OCI-LY7 (cell line): Measurements from ENCODE around the gene LCE7A. TPM values are rescaled to one million over a fixed set of nuclear protein-coding genes. Genes with fewer than 3 reads are reported as not detected.

ENCODE experiments used
- BruUV-seq: library from RNA; stranded (reverse); fragments of 400-500 nt; replicated peaks from 2 replicates; lab custom pipeline; 2021; lab: Mats Ljungman, UMichigan
- CTCF ChIA-PET: fragments of 300-600 bp; sonication (Branson Sonifier 250); formaldehyde crosslinking; loops from one replicate; lab custom pipeline; 2022; ENCODE audit warnings: antibody characterized with exemption; ENCODE audit not compliant: unreplicated experiment; lab: Charles Lee
- POLR2A ChIA-PET: fragments of 300-600 bp; sonication (Branson Sonifier 250); formaldehyde crosslinking; loops from one replicate; lab custom pipeline; 2022; ENCODE audit warnings: antibody characterized with exemption; lab: Charles Lee
- DNase-seq: peaks from one replicate; pipeline ENCODE4 v3.0.0-alpha.2; 2015; ENCODE audit warnings: low spot score
- H2AFZ ChIP-seq: fragments of 200-600 bp; sonication (generic), shearing (Covaris generic); 2 replicates; pipeline ENCODE4 v1.6.1; 2014; ENCODE audit warnings: mild to moderate bottlenecking, antibody characterized with exemption, low read length, moderate library complexity
- H3K27ac ChIP-seq: fragments of 200-600 bp; sonication (generic); 2 replicates; pipeline ENCODE4 v1.5.1; 2014; ENCODE audit warnings: mixed run types, low read depth, mild to moderate bottlenecking, moderate library complexity, low read length, inconsistent platforms; ENCODE audit not compliant: poor library complexity, severe bottlenecking
- H3K36me3 ChIP-seq: fragments of 200-600 bp; sonication (generic); 2 replicates; pipeline ENCODE4 v1.6.1; 2014; ENCODE audit warnings: mild to moderate bottlenecking, antibody characterized with exemption, low read length, moderate library complexity, mixed read lengths; ENCODE audit not compliant: insufficient read depth
- H3K4me1 ChIP-seq: fragments of 200-600 bp; sonication (generic); 2 replicates; pipeline ENCODE4 v1.5.1; 2014; ENCODE audit warnings: mild to moderate bottlenecking, low read length; ENCODE audit not compliant: insufficient read depth, poor library complexity, severe bottlenecking
- H3K4me2 ChIP-seq: fragments of 200-600 bp; sonication (generic); 2 replicates; pipeline ENCODE4 v1.6.1; 2014; ENCODE audit warnings: mild to moderate bottlenecking, low read length
- H3K4me3 ChIP-seq: fragments of 200-600 bp; sonication (generic); 2 replicates; pipeline ENCODE4 v1.5.1; 2014; ENCODE audit warnings: mild to moderate bottlenecking, low read depth, low read length; ENCODE audit not compliant: poor library complexity, severe bottlenecking
- H3K79me2 ChIP-seq: fragments of 200-600 bp; sonication (generic); 2 replicates; pipeline ENCODE4 v1.6.1; 2016; ENCODE audit warnings: low read depth, mild to moderate bottlenecking, low read length, moderate library complexity, mixed read lengths; ENCODE audit not compliant: insufficient read depth
- H3K9me2 ChIP-seq: fragments of 200-600 bp; sonication (generic); 2 replicates; pipeline ENCODE4 v1.6.1; 2016; ENCODE audit warnings: mild to moderate bottlenecking, low read length, mixed read lengths; ENCODE audit not compliant: insufficient read depth
- H3K9me3 ChIP-seq: fragments of 200-600 bp; sonication (generic); 2 replicates; pipeline ENCODE4 v1.6.1; 2014; ENCODE audit warnings: mild to moderate bottlenecking, mixed run types, low read length, mixed read lengths
- H4K20me1 ChIP-seq: fragments of 200-600 bp; sonication (generic); 2 replicates; pipeline ENCODE4 v1.6.1; 2014; ENCODE audit warnings: mild to moderate bottlenecking, antibody characterized with exemption, low read length, moderate library complexity, mixed read lengths; ENCODE audit not compliant: insufficient read depth
- EZH2phosphoT487 ChIP-seq: fragments of 200-600 bp; sonication (generic); IDR thresholded peaks from 2 replicates; pipeline ENCODE4 v1.6.1; 2018; ENCODE audit warnings: low read depth, borderline replicate concordance, mild to moderate bottlenecking, mixed run types, antibody characterized with exemption, low read length, moderate library complexity, mixed read lengths
- intact Hi-C: fragments of 100-400 bp; cut with micrococcal nuclease; formaldehyde crosslinking; loops from one replicate; pipeline ENCODE4 v1.10.0; 2022; ENCODE audit not compliant: unreplicated experiment
- total RNA-seq, 2 experiments: library from RNA; depleted of rRNA in 1 of 2; stranded (reverse); fragments of >200 nt in 1 of 2; shearing (Covaris generic) in 1 of 2; gene quantifications; 2 replicates each; pipeline ENCODE4 v1.2.3, GENCODE V29; 2014 to 2022
- TF ChIP-seq, protein P1 (sequence below): fragments of 200-600 bp; sonication (generic); conservative IDR thresholded peaks from 2 replicates; pipeline ENCODE4 v1.5.1; 2014; ENCODE audit warnings: mild to moderate bottlenecking, antibody characterized with exemption, low read length, moderate library complexity, mixed read lengths

LCE7A gene
- total RNA-seq, 2 experiments from 2014 or later: not detected

DNA sequence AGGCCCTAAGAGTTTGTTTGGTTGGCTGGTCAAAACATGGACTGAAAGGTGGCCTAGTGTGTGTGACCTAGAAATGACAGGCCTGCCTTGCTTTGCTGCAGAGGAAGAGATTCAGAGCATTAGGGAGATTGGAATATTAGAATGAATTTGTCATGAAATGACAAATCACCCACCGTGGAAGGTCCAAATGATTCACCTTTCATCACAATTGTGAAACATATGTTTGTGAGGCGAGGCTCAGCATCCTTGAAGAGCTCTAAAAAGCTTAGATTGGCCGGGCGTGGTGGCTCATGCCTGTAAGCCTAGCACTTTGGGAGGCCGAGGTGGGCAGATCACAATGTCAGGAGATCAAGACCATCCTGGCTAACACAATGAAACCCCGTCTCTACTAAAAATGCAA lies 42.5 kb upstream of the LCE7A start:
- Histone ChIP-seq H3K79me2 (no peaks in the 10 kb centered on the region), H3K36me3 (no peaks in the 10 kb centered on the region), H3K4me1 (no peaks in the 10 kb centered on the region), H4K20me1 (no peaks in the 10 kb centered on the region), H3K9me3 (no peaks in the 10 kb centered on the region), H3K4me2 (no peak overlapping the region), H3K4me3 (no peak overlapping the region), H2AFZ (no peak overlapping the region), H3K9me2 (no peaks in the 10 kb centered on the region), H3K27ac (no peak overlapping the region)
- no peak for DNase-seq
- POLR2A ChIA-PET: no interaction called here
- CTCF ChIA-PET: no interaction called here
- BruUV-seq: no TSS peak
- TF ChIP-seq EZH2phosphoT487: no peak
- TF ChIP-seq, protein P1, sequence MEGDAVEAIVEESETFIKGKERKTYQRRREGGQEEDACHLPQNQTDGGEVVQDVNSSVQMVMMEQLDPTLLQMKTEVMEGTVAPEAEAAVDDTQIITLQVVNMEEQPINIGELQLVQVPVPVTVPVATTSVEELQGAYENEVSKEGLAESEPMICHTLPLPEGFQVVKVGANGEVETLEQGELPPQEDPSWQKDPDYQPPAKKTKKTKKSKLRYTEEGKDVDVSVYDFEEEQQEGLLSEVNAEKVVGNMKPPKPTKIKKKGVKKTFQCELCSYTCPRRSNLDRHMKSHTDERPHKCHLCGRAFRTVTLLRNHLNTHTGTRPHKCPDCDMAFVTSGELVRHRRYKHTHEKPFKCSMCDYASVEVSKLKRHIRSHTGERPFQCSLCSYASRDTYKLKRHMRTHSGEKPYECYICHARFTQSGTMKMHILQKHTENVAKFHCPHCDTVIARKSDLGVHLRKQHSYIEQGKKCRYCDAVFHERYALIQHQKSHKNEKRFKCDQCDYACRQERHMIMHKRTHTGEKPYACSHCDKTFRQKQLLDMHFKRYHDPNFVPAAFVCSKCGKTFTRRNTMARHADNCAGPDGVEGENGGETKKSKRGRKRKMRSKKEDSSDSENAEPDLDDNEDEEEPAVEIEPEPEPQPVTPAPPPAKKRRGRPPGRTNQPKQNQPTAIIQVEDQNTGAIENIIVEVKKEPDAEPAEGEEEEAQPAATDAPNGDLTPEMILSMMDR: no peak
- intact Hi-C loops: no loop called here

- intact Hi-C loops: no loop called here
- H3K4me1 ChIP-seq: no peaks in the 10 kb centered on the region
- no peaks in the 10 kb centered on the region for H3K36me3 ChIP-seq
- DNase-seq: no peak
- no peaks in the 10 kb centered on the region for H3K9me3 ChIP-seq
- no peaks in the 10 kb centered on the region for H3K79me2 ChIP-seq
- ChIA-PET POLR2A (no interaction called here), CTCF (no interaction called here)
- H3K27ac ChIP-seq: no peak overlapping the region
- no TSS peak for BruUV-seq
- no peak for TF ChIP-seq EZH2phosphoT487
- TF ChIP-seq, protein P1: no peak
- H2AFZ ChIP-seq: no peak overlapping the region
- no peak overlapping the region for H3K4me2 ChIP-seq
- no peaks in the 10 kb centered on the region for H4K20me1 ChIP-seq
- H3K9me2 ChIP-seq: no peaks in the 10 kb centered on the region
- no peak overlapping the region for H3K4me3 ChIP-seq
Observed at GRCh38 chr1:152823294-152823693, 36.5 kb upstream of the LCE7A start.

DNA sequence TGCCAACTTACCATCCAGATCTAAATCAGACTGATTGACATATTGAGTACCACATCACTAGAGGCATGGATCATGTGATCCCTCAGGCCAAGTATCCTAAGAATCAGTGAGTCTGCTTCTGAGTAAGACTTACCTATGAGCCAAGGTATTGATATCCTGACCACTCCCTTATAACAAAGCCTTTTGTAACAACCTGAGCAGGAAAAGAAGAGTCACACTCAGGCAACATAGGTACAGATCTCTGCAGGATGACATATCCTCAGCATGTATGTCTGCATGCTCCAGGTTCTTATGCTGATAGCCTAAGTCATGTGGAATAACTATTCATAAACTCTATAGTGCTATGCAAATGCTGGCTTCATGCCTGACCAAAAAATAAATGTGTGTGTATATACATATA lies 34.8 kb upstream of the LCE7A start:
- BruUV-seq: no TSS peak
- Histone ChIP-seq H3K9me3 (no peaks in the 10 kb centered on the region), H3K9me2 (no peaks in the 10 kb centered on the region), H3K4me1 (no peaks in the 10 kb centered on the region), H3K36me3 (no peaks in the 10 kb centered on the region), H3K4me2 (no peak overlapping the region), H3K27ac (no peak overlapping the region), H4K20me1 (no peaks in the 10 kb centered on the region), H3K4me3 (no peak overlapping the region), H2AFZ (no peak overlapping the region), H3K79me2 (no peaks in the 10 kb centered on the region)
- ChIA-PET CTCF (no interaction called here), POLR2A (interaction anchor here (0.7 kb wide), 1 partner anchor 1981 kb away, joined by 3 read pairs; no protein-coding TSS in a partner anchor)
- no peak for TF ChIP-seq EZH2phosphoT487
- TF ChIP-seq, protein P1: no peak
- intact Hi-C loops: no loop called here
- no peak for DNase-seq
